ENCODE data around the gene DPP7.

DPP7 gene

DNA sequence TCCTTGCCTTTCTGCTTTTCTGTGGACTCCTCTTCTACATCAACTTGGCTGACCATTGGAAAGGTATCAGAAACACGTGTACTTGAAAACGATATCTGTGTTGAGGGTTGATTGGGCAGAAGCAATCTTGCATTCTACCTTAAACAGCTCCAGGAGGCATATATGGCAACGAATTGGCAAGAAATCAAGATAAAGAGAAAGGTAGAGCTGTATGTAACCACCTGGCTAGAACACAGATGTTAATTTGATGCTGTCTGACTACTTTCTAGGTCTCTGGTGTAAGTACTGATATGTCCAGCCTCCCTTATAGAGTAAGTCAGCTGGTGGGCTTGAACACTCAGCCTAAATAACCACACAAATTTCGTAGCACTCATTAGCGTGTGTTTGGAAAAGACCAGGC, 26.4 kb downstream of the DPP7 start:
- no peak for DNase-seq (ENCODE audit: low read depth in 2 of 2)

- DNase-seq (ENCODE audit: low read depth in 2 of 2), result peak in 1 of 2 donors; percentile 4
Measured at GRCh38 chr9:137087409-137087925, 27.1 kb downstream of the DPP7 start.

DNA sequence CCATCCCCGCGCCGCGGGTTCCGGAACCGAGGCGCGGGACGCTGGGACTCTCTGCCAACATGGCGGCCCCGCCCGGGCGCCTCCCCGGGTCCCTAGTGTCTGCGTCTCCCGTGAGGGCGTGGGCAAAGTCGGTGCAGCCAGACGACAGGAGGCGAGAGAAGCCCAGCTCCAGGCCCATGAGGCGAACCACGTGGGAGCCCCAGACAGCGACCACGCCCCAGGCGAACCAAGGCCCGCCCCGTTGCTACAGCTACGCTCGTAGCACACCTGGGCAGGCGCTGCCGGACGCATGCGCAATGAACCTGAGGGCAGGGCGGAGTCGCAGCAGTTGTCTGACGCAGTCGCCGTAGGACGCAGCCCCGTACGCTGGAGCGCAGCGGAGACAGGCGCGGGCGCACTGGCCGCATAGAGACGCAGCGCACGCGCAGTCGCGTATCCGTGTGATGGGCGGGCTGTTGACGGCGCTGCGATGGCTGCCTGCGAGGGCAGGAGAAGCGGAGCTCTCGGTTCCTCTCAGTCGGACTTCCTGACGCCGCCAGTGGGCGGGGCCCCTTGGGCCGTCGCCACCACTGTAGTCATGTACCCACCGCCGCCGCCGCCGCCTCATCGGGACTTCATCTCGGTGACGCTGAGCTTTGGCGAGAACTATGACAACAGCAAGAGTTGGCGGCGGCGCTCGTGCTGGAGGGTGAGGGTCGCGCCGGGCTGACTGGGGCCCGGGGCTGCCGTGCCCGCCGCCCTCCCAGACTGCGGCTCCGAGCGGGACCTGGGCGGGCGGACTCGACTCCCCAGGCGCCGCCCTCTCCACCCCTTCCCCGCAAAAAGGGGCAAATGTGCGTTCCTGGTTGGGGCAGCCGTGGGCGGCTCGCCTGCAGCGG, 27.8 kb downstream of the DPP7 start, which contains the start of gene MAN1B1:
Gene MAN1B1 (plus strand): TSS at position 455 of the 878 bp plus-strand sequence. CDS start 15 bp downstream, at position 470.
- peak; percentile 99 to 100 for DNase-seq (ENCODE audit: low read depth in 2 of 2)

GRCh38 chr9:137085920-137086530, 28.5 kb downstream of the DPP7 start:
- DNase-seq (ENCODE audit: low read depth in 2 of 2), result peak in 1 of 2 donors; percentile 20

DNA sequence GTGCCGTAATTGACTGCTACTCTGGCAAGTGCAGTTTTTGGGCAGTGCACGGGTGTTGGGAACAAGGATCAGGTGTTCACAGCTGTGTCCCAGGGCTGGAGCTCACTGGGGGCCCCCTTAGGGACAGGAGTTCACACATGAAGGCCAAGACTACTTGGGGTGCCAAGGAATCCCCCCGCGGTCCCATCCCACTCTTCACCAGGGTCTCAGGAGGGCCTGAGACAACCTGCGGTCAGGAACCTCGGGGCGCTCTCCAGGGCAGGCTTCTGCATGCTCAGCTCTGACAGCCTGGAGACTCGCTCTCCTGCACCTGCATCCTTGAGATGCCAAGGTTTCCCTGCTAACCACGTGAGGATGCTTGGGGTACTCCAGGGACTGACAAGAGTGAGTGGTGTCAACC, 30.0 kb downstream of the DPP7 start:
- no peak for DNase-seq (ENCODE audit: low read depth in 2 of 2)

DNA sequence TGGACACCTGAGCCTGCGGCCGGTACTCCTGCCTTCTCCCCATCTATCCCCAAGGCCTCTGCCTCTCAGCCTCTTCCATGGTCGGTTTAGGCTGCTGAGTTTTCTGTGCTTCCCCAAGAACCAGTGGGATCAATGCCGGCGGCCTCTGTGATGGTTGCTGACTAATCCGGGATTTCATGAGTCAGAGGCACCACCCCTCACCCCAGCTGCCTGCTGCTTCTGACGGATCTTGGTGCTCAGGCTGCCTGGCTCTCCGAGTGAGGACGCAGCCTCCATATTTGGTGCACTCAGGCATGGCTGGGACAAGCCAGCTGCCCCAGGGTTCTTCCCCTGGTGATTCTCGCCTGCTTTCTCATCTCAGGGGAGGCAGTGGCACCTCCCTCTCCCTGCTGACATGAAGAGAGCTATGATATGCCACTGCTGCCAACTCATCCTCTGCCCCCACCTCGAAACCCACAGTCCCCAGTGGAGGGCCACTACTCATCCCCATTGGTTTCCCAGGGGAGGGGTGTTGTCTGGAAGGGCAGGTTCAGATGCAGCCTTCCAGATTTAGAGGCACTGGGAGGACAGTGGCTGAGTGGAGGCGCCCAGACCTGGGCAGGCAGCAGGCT, 31.0 kb downstream of the DPP7 start:
- peak in 1 of 2 donors; percentile 23 for DNase-seq (ENCODE audit: low read depth in 2 of 2)

DNA sequence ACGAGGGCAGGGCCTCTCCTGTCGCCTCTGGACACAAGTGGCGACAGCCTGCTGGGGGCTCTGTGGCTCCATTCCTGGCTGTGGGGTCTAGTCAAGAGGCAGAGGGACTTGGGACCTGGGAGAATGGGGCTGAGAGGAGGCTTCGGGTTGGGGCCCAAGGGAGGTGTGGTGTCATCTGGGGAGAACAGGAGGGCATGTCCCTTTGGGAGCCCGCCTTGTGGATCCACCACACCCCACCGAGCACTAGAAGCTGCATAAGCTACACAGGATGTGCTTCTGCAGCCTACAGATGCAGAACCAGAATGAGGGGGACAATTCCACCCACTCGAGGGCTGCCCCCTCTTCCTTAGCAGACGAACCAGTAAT, 31.6 kb downstream of the DPP7 start:
- DNase-seq (ENCODE audit: low read depth in 2 of 2), result no peak

GRCh38 chr9:137082222-137082924, 32.2 kb downstream of the DPP7 start:
- no peak for DNase-seq (ENCODE audit: low read depth in 2 of 2)

DNA sequence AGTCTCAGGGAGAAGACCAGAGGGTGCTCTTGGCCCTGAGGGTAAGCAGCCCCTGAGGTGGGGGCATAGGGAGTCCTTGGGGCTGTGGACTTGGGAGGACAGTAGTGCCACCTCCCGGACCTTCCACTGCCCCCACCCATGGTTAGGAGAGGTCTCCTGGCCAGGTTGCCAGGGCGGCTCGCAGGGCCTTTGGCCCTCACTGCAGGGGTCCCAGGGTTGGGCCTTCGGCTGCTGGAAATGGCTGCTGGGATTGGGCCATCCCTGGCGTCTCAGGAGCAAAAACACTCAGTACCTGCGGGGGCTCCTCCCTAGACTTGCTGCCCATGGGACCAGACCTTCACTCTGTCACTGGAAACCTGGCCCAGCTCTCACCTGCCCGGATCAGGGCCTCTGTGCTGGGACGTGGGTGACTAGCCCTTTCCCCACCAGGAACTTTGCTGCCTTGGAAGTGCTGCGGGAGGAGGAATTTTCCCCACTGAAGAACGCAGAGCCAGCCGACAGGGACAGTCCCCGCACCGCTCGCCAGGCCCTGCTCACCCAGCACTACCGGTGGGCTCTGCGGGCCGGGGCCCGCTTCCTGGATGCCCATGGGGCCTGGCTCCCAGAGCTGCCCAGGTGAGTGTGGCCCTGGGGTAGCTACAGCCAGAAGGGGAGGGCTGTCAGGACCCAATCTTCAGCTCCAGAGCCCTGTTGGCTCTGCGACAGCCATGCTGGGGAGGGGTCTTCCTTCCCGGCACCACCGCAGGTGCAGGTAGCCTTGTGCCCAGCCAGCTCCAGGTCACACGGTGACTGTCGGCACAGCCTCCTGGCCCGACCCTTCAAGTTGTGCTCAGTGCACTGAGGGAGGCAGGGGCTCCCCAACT, 34.0 kb downstream of the DPP7 start:
- no peak for DNase-seq (ENCODE audit: low read depth in 2 of 2)

DNA sequence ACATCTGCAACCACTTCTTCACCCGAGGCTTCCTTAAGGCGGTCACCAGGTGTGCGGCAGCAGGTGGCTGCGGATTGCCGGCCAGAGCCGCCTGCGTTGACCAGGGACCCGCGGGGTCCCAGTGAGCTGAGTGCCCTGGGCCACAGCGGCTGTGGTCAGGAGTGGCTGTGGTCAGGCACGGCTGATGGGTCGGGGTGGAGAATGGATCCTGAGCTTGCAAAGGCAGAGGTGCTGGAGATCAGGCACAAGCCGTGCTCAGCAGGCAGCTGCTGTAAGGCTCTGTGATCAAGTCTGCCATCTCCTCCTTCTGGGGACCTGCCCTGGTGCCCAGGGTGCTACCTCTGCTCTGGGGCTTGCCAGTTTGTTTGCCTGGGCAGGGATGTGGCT, 35.1 kb downstream of the DPP7 start:
- DNase-seq (ENCODE audit: low read depth in 2 of 2), result no peak

- DNase-seq (ENCODE audit: low read depth in 2 of 2), result no peak
Measured at GRCh38 chr9:137078701-137079400, 35.7 kb downstream of the DPP7 start.

- DNase-seq (ENCODE audit: low read depth in 2 of 2), result peak in 1 of 2 donors; percentile 14
Measured at GRCh38 chr9:137077758-137078693, 36.5 kb downstream of the DPP7 start.

DNA sequence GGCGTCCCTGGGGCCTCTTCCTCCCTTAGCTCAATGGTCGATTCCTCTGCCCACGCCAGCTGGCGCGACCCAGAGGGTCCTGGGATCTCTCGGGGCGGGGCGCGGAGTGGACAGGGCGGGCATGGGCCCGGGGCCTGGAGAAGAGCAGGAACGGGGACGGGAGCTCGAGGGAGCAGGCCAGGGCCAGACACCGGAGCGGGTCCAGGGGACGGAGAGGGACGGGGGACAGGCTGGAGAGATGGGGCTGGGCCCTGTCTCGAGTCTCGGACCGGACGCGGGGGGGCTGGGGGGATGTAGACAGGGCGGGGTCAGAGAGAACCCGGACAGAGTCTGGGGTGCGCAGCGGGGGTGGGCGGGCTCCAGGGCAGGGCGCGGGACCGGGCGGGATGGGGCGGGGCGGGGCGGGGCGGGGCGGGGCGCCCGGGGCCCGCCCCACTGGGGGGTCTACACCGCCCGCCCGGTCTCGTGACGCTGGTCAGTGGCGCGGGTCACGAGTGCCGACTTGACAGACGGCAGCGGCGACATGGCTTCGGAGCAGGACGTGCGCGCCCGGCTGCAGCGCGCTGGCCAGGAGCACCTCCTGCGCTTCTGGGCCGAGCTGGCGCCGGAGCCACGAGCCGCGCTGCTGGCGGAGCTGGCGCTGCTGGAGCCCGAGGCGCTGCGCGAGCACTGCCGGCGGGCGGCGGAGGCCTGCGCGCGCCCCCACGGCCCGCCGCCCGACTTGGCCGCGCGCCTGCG, 37.4 kb downstream of the DPP7 start, which contains the start of gene UAP1L1:
Gene UAP1L1 (plus strand): TSS at position 508 of the 738 bp plus-strand sequence. CDS start 16 bp downstream, at position 524.
- DNase-seq (ENCODE audit: low read depth in 2 of 2), result peak in 1 of 2 donors; percentile 39

DNA sequence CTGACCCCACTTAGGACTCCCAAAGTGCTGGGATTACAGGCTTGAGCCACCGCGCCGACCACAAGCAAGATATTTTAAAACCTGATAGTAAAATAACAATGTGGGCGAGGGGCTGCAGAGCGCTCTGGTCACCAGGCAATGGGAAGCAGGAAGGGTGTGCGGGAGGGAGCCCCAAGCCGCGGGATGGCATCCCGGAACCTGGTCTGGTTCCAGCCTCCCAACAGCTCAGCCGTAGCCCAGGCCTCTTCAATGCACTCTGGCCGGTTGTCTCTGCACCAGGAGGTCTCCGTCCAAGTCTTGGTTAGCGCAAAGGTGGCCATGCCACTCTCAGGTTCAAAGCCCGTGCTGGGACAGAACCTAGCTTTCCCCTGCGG, 37.9 kb downstream of the DPP7 start:
- no peak for DNase-seq (ENCODE audit: low read depth in 2 of 2)

DNA sequence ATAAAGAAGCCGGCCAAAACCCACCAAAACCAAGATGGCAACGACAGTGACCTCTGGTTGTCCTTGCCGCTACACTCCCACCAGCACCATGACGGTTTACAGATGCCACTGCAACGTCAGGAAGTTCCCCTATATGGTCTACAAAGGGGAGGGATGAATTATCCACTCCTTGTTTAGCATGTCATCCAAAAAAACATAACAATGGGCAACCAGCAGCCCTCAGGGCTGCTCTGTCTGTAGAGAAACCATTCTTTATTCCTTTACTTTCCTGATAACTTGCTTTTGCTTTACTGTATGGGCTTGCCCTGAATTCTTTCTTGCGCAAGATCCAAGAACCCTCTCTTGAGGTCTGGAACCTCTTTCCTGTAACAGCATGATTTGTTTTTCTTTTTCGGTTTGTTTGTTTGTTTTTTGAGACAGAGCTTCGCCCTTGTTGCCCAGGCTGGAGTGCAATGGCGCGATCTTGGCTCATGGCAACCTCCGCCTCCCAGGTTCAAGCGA, 39.2 kb downstream of the DPP7 start:
- DNase-seq (ENCODE audit: low read depth in 2 of 2), result no peak

DNA sequence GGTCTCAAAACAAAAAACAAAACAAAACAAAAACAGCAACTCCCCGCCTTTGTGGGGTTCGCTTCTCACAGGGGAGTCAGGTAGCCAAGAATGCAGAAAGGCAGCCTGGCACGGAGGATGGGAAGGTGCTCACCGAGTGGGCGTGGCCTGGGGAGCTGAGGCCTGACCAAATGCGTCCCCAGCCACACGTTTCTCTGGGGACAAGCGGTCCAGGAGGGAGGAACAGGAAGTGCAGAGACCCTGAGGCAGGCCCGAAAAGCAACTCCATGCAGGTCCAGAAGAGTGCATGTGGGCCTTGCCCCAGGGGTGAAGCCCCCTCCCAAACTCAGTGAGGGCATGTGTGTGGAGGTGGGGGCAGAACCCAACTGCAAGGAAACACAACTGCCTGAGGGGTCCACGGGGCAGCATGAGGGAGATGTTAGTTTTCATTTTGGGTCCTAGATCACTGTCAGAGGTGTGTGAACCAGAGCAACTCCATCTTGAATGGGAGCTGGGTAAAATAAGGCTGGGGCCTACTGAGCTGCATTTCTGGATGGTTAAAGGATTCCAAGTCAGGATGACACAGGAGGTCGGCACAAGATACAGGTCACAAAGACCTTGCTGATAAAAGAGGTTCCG, 39.8 kb downstream of the DPP7 start:
- DNase-seq (ENCODE audit: low read depth in 2 of 2), result no peak

GRCh38 chr9:137073992-137074399, 40.5 kb downstream of the DPP7 start:
- DNase-seq (ENCODE audit: low read depth in 2 of 2), result no peak

- DNase-seq (ENCODE audit: low read depth in 2 of 2), result no peak
Measured at GRCh38 chr9:137071282-137071681, 43.3 kb downstream of the DPP7 start.

All from stimulated activated CD4-positive, alpha-beta T cell treated with anti-CD3 and anti-CD28 coated beads, Interleukin-15, amount 100 ng/mL, for 48 hours (primary cell).